H1 (cell line): ENCODE data around the gene CBLL1. TPM values are rescaled to one million over a fixed set of nuclear protein-coding genes. Genes with fewer than 3 reads are reported as not detected.

Experiments used
- CHD2 ChIP-seq: IDR thresholded peaks from 2 replicates; pipeline ENCODE4 v1.6.1; 2012; ENCODE audit warnings: low read length, improper control_type of control experiment
- EZH2 ChIP-seq: fragments of 200-600 bp; sonication (generic); IDR thresholded peaks from 2 replicates; pipeline ENCODE4 v1.7.1; 2012; ENCODE audit warnings: low read depth, mild to moderate bottlenecking, moderate library complexity, low read length, inconsistent platforms; ENCODE audit not compliant: severe bottlenecking
- GABPA ChIP-seq: IDR thresholded peaks from 2 replicates; pipeline ENCODE4 v1.6.1; 2011; ENCODE audit warnings: mild to moderate bottlenecking, low read length, moderate library complexity, borderline replicate concordance; ENCODE audit not compliant: insufficient read depth
- HDAC6 ChIP-seq: IDR thresholded peaks from one replicate; pipeline ENCODE4 v1.7.1; 2012; ENCODE audit warnings: low read depth, mild to moderate bottlenecking, inconsistent platforms, low read length, moderate library complexity
- KDM1A ChIP-seq: fragments of 200-600, 300-600 bp; sonication (generic); IDR thresholded peaks from 2 replicates; pipeline ENCODE4 v1.7.1; 2016; ENCODE audit warnings: mild to moderate bottlenecking, low read length, borderline replicate concordance
- SUZ12 ChIP-seq: fragments of 200-600 bp; sonication (generic); IDR thresholded peaks from 2 replicates; pipeline ENCODE4 v1.6.1; 2012; ENCODE audit warnings: mild to moderate bottlenecking, inconsistent platforms, low read length, moderate library complexity, mixed read lengths
- TAF1 ChIP-seq: IDR thresholded peaks from 2 replicates; pipeline ENCODE4 v1.6.1; 2011; ENCODE audit warnings: mild to moderate bottlenecking, low read depth, low read length
- polyA plus RNA-seq, 7 experiments: library from polyadenylated mRNA; depleted of rRNA in 3 of 7; stranded (reverse) in 5 of 7; unstranded in 2 of 7; fragments of >200 nt in 5 of 7; fragments of 200-250 nt in 2 of 7; gene quantifications; 1 replicate in 5 of 7; 2 replicates in 1 of 7; 4 replicates in 1 of 7; pipeline versions ENCODE4 v1.2.1 to v1.2.3, GENCODE V29; 2011 to 2013; ENCODE audit warnings: missing spikeins in 2 of 7, mixed read lengths in 2 of 7
- total RNA-seq: library from RNA; stranded (reverse); fragmentation: NEBNext Ultra II Directional; extraction: Animal tissue kit (Norgen Biotek cat#: 25700); gene quantifications from 2 replicates; pipeline ENCODE4 v1.2.1, GENCODE V29; 2021
- TF ChIP-seq, protein P1 (sequence below): fragments of 300-600 bp; sonication (generic); IDR thresholded peaks from 2 replicates; pipeline ENCODE4 v1.7.1; 2012; ENCODE audit warnings: low read length, moderate library complexity, mild to moderate bottlenecking, inconsistent platforms; ENCODE audit not compliant: insufficient replicate concordance
- TF ChIP-seq, protein P2 (sequence below): IDR thresholded peaks from 2 replicates; pipeline ENCODE4 v1.6.1; 2011; ENCODE audit warnings: low read length, improper control_type of control experiment

CBLL1 gene
- total and polyA plus RNA-seq, 2 of the 8 experiments (the other 6 are each of a cell fraction or from before 2014, with no cell fraction given): 27.0 to 34.0 TPM

DNA sequence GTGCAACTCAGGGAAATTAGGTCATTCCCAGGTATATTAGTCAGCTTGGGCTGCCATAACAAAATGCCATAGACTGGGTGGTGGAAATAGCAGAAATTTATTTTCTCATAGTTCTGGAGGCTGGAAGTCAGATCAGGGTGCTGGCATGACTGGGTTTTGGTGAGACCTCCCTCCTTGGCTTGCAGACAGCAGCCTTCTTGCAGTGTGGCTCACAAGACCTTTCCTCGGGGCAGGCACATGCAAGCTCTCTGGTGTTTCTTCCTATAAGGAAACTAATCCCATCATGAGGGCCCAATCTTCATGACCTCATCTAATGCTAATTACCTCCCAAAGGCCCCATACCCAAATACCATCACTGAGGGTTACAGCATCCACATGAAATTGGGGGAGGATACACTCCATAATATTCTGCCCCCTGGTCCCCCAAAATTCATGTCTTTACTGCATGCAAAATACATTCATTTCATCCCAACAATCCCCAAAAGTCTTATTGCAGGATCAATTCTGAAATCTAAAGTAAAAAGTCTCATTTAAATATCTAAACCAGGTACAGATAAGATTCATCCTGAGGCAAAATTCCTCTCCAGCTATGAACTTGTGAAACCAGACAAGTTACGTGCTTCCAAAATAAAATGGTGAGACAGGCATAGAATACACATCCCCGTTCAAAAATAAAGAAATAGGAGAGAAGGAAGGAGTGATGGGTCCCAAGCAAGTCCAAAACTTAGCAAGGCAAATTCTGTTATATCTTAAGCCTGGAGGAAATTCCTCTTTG, 17.4 kb upstream of the CBLL1 start (continued):
- TF ChIP-seq, protein P1, sequence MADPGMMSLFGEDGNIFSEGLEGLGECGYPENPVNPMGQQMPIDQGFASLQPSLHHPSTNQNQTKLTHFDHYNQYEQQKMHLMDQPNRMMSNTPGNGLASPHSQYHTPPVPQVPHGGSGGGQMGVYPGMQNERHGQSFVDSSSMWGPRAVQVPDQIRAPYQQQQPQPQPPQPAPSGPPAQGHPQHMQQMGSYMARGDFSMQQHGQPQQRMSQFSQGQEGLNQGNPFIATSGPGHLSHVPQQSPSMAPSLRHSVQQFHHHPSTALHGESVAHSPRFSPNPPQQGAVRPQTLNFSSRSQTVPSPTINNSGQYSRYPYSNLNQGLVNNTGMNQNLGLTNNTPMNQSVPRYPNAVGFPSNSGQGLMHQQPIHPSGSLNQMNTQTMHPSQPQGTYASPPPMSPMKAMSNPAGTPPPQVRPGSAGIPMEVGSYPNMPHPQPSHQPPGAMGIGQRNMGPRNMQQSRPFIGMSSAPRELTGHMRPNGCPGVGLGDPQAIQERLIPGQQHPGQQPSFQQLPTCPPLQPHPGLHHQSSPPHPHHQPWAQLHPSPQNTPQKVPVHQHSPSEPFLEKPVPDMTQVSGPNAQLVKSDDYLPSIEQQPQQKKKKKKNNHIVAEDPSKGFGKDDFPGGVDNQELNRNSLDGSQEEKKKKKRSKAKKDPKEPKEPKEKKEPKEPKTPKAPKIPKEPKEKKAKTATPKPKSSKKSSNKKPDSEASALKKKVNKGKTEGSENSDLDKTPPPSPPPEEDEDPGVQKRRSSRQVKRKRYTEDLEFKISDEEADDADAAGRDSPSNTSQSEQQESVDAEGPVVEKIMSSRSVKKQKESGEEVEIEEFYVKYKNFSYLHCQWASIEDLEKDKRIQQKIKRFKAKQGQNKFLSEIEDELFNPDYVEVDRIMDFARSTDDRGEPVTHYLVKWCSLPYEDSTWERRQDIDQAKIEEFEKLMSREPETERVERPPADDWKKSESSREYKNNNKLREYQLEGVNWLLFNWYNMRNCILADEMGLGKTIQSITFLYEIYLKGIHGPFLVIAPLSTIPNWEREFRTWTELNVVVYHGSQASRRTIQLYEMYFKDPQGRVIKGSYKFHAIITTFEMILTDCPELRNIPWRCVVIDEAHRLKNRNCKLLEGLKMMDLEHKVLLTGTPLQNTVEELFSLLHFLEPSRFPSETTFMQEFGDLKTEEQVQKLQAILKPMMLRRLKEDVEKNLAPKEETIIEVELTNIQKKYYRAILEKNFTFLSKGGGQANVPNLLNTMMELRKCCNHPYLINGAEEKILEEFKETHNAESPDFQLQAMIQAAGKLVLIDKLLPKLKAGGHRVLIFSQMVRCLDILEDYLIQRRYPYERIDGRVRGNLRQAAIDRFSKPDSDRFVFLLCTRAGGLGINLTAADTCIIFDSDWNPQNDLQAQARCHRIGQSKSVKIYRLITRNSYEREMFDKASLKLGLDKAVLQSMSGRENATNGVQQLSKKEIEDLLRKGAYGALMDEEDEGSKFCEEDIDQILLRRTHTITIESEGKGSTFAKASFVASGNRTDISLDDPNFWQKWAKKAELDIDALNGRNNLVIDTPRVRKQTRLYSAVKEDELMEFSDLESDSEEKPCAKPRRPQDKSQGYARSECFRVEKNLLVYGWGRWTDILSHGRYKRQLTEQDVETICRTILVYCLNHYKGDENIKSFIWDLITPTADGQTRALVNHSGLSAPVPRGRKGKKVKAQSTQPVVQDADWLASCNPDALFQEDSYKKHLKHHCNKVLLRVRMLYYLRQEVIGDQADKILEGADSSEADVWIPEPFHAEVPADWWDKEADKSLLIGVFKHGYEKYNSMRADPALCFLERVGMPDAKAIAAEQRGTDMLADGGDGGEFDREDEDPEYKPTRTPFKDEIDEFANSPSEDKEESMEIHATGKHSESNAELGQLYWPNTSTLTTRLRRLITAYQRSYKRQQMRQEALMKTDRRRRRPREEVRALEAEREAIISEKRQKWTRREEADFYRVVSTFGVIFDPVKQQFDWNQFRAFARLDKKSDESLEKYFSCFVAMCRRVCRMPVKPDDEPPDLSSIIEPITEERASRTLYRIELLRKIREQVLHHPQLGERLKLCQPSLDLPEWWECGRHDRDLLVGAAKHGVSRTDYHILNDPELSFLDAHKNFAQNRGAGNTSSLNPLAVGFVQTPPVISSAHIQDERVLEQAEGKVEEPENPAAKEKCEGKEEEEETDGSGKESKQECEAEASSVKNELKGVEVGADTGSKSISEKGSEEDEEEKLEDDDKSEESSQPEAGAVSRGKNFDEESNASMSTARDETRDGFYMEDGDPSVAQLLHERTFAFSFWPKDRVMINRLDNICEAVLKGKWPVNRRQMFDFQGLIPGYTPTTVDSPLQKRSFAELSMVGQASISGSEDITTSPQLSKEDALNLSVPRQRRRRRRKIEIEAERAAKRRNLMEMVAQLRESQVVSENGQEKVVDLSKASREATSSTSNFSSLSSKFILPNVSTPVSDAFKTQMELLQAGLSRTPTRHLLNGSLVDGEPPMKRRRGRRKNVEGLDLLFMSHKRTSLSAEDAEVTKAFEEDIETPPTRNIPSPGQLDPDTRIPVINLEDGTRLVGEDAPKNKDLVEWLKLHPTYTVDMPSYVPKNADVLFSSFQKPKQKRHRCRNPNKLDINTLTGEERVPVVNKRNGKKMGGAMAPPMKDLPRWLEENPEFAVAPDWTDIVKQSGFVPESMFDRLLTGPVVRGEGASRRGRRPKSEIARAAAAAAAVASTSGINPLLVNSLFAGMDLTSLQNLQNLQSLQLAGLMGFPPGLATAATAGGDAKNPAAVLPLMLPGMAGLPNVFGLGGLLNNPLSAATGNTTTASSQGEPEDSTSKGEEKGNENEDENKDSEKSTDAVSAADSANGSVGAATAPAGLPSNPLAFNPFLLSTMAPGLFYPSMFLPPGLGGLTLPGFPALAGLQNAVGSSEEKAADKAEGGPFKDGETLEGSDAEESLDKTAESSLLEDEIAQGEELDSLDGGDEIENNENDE: no peak
- TF ChIP-seq, protein P2, sequence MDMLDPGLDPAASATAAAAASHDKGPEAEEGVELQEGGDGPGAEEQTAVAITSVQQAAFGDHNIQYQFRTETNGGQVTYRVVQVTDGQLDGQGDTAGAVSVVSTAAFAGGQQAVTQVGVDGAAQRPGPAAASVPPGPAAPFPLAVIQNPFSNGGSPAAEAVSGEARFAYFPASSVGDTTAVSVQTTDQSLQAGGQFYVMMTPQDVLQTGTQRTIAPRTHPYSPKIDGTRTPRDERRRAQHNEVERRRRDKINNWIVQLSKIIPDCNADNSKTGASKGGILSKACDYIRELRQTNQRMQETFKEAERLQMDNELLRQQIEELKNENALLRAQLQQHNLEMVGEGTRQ: no peak
- TF ChIP-seq HDAC6 (no peak), CHD2 (no peak), GABPA (no peak), KDM1A (no peak), EZH2 (no peak), TAF1 (no peak), SUZ12 (no peak)
